Mucosa of descending colon (tissue), 3 donors: ENCODE data around the gene CMTM8. TPM values are rescaled to one million over a fixed set of nuclear protein-coding genes. Genes with fewer than 3 reads are reported as not detected.
A peak's percentile ranks its signal among the peaks of the same experiment; 100 is the strongest.

Experiments used
- ATAC-seq: fragments of 200-7000 bp; cut with Tn5 transposase; one replicate; pipeline ENCODE4 v1.9.1; 2020; ENCODE audit warnings: mild to moderate bottlenecking, moderate library complexity
- DNase-seq, 3 donors: peaks; one replicate each; pipeline ENCODE4 v3.0.0-alpha.2; 2020
- H3K36me3 ChIP-seq: fragments of 200-600 bp; one replicate; pipeline ENCODE4 v1.8.0; 2021; ENCODE audit warnings: low read depth, mild to moderate bottlenecking
- H3K4me1 ChIP-seq: fragments of 200-600 bp; one replicate; pipeline ENCODE4 v1.8.0; 2021; ENCODE audit warnings: low read depth, mild to moderate bottlenecking
- H3K4me3 ChIP-seq: fragments of 200-600 bp; one replicate; pipeline ENCODE4 v1.8.0; 2021; ENCODE audit warnings: mild to moderate bottlenecking
- H3K9me3 ChIP-seq: fragments of 200-600 bp; one replicate; pipeline ENCODE4 v1.8.0; 2021; ENCODE audit warnings: mild to moderate bottlenecking
- CTCF ChIP-seq: fragments of 200-600 bp; IDR thresholded peaks from one replicate; pipeline ENCODE4 v1.8.0; 2022; ENCODE audit warnings: antibody characterized with exemption, mild to moderate bottlenecking
- intact Hi-C, 2 donors: fragments of 100-400 bp; cut with DNase I in 1 of 2; cut with micrococcal nuclease in 1 of 2; formaldehyde crosslinking; loops; one replicate each; pipeline versions ENCODE4 v1.11.0 to v1.11.1; 2022; cut with DNase I, micrococcal nuclease
- total RNA-seq, 3 donors: library from RNA; stranded (reverse); fragmentation: NEBNext Ultra II Directional in 2 of 3; extraction: Animal tissue kit (Norgen Biotek cat#: 25700) in 2 of 3; gene quantifications; one replicate each; pipeline versions ENCODE4 v1.2.1 to v1.2.4, GENCODE V29; 2021 to 2023
- donor health status: DM: no; HTN: no; CAD: no; lungs with moderate emphysema.
- donor health status: DM: no; HTN: no; CAD: no.
- donor health status: DM: no; HTN: yes; CAD: no.

CMTM8 gene
- total RNA-seq, 3 donors from 2014 or later = 3.5 to 10.5 (median 8.4) TPM

- no peak overlapping the region for H3K4me3 ChIP-seq
- ATAC-seq (peak; percentile 65), DNase-seq (no peak)
- TF ChIP-seq CTCF = no peak
- no peaks in the 10 kb centered on the region for H3K4me1 ChIP-seq
- intact Hi-C loops = no loop called here
- no peaks in the 10 kb centered on the region for H3K36me3 ChIP-seq
- H3K9me3 ChIP-seq = no peaks in the 10 kb centered on the region
Observed at GRCh38 chr3:32303977-32304881, 65.7 kb downstream of the CMTM8 start.

GRCh38 chr3:32305361-32305876, 66.9 kb downstream of the CMTM8 start:
- Histone ChIP-seq H3K4me3 (no peak overlapping the region), H3K9me3 (no peaks in the 10 kb centered on the region), H3K4me1 (no peaks in the 10 kb centered on the region), H3K36me3 (no peaks in the 10 kb centered on the region)
- DNase-seq (no peak), ATAC-seq (no peak)
- TF ChIP-seq CTCF = no peak
- intact Hi-C loops = no loop called here

- no peaks in the 10 kb centered on the region for H3K4me1 ChIP-seq
- no peaks in the 10 kb centered on the region for H3K36me3 ChIP-seq
- DNase-seq = no peak
- no peak overlapping the region for H3K4me3 ChIP-seq
- TF ChIP-seq CTCF = no peak
- ATAC-seq = no peak
- H3K9me3 ChIP-seq = no peaks in the 10 kb centered on the region
- intact Hi-C loops = no loop called here
Observed at GRCh38 chr3:32306072-32306471, 67.6 kb downstream of the CMTM8 start.

GRCh38 chr3:32307591-32307990, 69.1 kb downstream of the CMTM8 start:
- ATAC-seq = no peak
- no peaks in the 10 kb centered on the region for H3K36me3 ChIP-seq
- no peaks in the 10 kb centered on the region for H3K4me1 ChIP-seq
- intact Hi-C loops = no loop called here
- DNase-seq = no peak
- TF ChIP-seq CTCF = no peak
- no peaks in the 10 kb centered on the region for H3K9me3 ChIP-seq
- no peak overlapping the region for H3K4me3 ChIP-seq

- Histone ChIP-seq H3K4me1 (no peaks in the 10 kb centered on the region), H3K36me3 (no peaks in the 10 kb centered on the region), H3K4me3 (no peak overlapping the region), H3K9me3 (no peaks in the 10 kb centered on the region)
- no peak for DNase-seq
- no peak for TF ChIP-seq CTCF
- intact Hi-C loops = no loop called here
- ATAC-seq = no peak
Observed at GRCh38 chr3:32308378-32308777, 69.9 kb downstream of the CMTM8 start.
